GM18868 (cell line): ENCODE measurements around the gene ADD2.

ENCODE experiments used
- ATAC-seq: cut with Tn5 transposase; IDR thresholded peaks from one replicate; pipeline ENCODE4 v1.9.1; 2021; ENCODE audit warnings: mild to moderate bottlenecking, moderate library complexity; ENCODE audit not compliant: unreplicated experiment

ADD2 gene

DNA sequence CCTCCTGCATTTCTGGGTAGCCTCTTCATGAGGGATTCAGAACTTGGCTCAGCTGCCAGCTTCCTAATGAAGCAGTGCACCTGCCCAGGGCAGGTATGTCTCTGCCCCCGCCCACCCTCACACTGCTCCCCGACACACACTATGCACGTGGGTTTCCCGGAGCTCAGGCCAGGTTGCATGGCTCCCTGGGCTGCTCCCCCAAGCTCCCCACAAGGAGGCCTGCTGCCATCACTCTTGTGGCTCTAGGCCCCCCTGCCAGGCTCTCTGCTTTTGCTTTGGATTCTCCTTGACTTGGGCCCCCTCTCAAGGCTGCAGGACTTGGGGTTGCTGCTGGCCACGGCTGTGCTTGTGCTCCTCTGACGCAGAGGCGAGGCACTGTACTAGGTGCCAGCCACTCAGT is 43.6 kb downstream of the ADD2 start:
- ATAC-seq = no peak

DNA sequence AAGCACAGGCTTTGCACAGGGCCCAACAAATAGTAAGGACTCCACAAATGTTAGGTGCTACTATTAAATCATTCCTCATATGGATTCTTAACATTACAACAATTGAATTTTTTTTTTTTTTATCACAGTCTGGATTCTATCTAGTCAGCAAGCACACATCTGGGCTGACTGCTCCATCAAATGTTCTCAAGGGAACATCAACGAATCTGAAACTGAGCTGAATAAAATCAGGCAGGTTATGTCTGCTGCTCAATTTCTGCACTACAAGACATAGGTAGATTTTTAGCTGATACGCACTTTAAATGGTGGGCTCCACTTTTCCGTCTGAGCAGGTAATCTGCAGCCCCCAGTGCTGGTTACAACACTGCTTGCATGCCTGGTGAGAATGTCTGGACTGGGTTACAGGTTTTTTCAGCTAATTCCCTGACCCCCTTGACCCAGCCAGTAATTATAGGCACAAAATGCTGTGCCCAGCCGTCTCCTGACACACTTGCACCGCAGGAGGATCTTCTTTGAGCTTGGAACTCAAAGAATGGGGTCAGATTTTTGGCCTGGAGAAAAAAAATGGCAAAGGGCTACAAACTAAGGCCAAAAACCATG is 44.6 kb downstream of the ADD2 start:
- ATAC-seq = no peak

DNA sequence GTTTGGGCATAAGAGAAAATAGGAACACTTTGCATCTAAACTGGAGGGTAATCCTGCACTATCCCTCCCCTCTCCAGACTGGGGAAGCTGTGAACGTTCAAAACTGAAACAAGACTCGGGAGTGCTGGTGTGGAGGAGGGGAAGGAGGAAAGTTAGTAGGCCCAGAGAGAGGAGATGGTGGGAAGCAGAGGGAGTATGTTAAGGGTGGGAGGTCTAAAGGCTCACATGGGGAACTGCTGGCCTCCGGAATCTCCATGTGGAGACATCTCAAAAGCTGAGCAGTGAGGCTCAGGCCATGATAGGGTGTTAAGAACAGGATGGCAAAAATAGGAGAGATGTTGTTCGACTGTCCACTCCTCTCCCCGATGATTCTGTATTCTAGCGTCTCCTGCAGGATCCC is 47.9 kb downstream of the ADD2 start:
- ATAC-seq = no peak

DNA sequence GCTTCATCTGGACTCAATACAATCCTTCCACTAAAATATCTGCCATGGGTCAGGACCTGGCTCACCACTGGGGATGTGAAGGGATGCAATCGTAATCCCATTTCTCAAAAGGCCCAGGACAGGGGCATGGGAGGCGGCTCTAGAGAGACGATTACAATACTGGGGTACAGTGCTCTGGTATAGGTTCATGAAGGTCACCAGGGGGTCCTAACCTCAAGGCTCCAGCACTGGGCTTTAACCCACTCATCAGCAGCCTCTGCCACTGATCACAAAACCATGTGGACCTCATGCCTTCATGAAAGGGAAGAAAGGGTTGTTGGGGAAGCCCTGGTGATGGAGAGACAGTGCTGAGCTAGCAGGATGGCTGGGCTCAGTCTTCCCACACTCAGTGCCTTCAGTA is 48.8 kb downstream of the ADD2 start:
- ATAC-seq = no peak

DNA sequence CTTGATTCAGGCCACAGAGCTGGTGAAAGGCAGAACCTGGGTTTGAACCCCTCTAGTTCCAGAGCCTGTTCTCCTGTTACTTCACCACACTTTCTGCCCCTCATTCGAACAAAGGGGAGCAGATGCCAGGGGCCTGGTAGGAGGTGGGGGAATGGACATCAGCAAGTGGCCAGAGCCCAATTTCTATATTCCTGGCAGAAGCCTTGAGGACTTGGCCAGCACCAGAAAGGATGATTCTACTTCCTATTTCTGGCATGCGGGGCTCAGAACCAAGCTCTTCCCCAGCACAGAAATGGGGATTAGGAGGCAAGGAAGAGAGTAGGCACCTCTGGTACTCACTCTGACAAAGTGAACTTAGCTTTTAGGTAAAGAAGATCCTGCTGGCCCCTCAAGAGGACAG is 49.3 kb downstream of the ADD2 start:
- no peak for ATAC-seq

DNA sequence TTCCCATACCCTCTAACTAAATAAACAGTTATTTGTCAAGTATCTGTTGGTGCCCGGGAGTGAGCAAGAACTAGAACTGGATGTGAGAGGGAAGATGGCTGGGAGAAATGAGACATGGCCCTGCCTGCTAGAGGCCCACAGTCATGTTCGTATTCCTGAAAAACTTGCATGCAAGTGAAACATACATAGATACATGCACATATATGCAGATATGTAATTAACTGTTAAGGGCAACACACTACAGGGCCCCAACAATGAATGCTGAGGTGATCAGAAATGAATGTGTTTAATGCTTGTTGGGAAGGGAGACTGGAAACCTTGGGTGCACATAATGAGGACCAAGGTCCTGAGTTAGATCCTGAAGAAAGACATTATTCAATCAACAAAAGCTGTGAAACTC is 49.8 kb downstream of the ADD2 start:
- no peak for ATAC-seq

DNA sequence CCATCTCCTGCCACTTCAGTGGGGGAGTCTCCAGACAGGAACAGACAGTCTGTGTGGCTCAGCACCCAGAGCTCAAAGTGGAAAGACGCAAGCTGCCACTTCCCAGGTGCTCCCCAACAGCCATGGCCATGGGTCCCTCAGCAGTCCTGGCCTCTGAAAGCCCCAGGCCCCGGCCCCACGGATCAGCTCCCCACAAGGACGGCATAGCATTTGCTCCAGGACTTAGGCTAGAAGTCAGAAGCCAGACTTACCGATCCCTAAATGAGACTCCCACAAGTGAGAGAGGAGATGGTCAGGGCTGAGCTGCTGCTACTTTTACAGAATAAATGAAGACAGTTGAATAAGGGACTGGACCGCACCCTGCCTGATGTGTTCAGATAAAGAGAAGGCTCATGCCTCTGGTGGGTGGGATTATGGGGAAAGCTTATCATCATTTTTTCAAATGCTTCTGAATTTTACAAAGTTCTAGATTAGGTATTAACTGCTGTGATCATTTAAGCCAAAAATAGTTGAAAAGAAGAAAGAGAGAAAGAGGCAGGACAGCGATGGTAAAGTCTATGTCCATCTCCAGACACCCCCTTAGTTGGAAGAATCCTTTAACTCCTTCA is 50.5 kb downstream of the ADD2 start:
- no peak for ATAC-seq

DNA sequence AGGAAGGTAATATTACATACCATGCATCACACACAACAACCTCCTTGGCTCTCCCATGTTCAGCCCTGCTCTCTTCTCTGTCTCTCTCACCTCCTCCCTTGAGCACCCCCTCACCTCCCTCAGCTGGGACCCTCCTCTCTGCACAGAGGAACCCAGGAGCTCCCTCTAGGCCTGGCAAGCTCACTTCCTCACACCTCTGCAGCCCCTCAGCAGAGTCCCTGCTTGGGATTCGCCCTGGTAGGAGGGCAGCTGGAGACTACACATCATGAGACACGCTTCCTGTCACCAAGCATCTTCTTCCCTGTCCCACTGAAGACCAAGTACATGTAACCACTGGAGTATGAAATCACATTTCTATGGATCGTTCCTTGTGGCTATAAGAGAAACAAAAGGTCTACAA is 51.0 kb downstream of the ADD2 start:
- no peak for ATAC-seq

DNA sequence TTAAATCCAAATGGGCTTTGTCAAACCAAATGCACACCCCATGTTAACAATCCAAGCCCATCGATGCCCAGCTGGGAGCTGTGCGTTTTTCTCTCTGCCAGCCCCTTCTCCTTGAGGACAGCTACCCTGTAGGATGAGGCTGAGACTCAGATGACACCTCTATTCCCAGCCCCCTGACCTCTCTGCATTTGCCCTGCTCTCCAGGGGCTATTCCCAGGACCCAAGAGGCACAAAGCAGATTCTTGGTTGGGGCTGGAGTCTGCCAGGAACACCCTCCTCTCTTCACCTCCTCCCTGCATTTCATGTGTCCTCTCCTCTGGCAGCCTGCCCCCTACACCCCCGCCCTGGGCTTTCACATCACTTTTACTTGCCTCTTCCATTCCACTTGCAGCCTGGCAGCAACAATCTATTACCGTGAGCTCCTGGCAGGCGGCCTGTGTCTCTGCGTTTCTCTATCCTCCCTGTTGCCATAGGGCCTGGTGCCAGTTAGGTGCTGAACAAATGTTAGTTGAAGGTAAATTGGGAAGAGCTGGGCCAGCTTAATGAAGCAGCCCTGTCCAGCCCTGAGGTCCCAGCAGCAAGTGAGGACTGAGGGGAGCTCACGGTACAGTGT is 51.8 kb downstream of the ADD2 start:
- ATAC-seq = no peak

DNA sequence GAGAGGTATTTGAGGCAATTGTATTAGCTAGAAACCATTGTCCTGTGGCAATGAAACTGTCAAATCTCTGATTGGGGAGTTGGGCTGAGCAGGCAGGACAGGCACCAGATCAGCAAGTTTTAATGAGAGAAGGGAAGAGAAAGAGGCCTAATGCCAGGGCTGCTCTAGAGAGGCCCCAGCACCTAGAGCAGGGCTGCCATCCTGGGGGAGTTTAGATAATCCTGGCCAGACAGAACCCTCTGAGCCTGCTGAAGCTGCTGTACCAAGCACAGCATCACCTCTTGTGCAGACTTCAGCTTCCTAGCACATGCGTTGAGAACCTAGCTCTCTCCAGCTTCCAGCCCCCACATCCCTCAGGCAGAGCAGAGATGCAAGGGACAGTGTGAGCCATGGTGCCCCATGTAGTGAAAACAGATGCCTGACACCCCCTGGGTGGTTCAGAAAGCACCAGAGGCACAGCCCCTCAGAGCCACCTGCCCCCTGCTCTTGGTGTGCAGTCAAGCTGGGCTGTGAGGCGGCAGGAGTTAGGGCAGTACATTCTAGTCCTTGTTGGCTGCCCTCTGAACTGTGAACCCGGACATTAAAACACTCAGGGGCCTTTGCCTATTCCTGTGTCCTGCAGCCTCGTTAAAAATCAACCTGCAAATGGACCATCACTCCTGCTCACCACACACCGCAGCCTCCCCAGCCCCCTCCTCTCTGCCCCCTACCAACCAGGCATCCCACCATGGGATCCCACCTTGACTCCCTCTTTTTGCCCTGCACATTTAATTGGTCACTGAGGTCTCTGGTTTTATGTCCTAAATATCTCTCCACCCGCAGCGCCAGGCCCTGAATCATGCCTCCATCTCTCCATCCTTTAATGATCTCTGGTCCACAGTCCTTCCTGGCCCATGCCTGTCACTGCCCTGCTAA is 52.7 kb downstream of the ADD2 start:
- ATAC-seq = no peak

DNA sequence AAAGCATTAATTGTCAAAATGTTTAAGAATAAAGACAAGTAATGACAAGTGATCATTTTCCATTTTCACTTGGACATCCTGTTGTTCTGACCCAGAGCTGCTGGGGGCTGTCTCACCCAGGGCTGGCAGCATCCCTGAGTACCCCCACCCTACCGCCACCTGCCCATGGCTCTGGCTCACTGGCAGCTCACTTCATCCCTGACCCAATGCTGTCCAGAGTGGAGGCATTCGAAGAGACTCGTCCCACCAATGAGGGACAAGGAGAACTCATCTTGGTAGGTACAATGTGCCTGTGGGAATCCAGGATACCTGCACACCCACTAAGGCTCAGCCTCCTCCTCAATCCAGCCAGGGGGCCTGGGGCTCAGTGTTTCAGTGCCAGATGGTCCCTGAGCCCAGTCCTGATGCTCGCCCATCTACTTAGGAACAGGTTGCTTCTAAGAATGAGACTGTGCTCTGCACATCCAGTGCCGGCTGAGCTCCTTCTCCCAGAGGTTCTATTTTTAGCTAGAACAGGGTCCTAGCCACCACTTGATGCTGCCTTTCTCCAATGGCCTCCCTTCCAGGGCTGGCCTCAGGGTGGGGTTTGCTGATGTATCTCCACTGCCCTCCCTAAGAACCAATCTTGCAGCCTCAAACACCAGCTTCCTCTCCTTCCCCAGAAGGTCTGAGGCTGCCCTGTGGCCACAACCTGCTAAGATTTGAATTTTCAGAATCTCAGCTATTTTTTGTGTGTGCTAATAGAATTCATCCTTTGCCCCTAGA is 53.7 kb downstream of the ADD2 start:
- no peak for ATAC-seq

DNA sequence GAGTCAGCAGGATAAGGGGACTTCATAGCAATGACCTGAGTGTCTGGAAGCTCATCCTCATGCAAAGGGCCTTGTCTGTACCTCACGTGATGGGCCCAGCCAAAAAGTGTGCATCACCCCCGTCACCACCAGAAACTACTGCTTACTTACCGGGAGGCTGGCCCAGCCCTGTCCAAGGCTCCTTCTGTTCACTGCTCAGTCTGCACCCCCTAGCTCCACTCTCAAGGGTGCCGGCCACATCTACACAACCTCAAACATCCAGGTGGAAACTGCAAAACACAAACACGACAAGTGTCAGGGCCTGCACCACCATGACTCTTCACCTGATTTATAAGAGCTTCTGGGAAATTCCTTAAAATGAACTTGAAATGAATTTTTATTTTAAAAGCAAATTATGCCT is 55.1 kb downstream of the ADD2 start:
- ATAC-seq = no peak

DNA sequence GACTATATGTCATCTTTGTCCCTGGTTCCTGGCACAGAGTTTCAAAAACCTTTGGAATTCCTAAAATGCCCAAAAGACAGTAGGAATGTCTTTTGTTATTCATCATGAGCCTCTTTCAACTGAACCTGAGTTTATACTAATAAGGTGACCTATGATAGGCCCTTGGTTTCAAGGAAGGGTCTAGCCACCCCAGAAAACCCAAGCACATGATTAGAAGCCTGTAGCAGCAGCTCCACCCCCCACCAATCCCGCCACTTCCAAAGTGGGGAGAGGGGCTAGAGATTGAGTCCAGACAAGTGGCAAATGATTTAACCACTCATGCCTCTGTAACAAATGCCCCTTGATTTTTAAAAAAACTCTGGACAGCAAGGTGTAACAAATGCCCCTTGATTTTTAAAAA is 56.8 kb downstream of the ADD2 start:
- ATAC-seq = no peak

DNA sequence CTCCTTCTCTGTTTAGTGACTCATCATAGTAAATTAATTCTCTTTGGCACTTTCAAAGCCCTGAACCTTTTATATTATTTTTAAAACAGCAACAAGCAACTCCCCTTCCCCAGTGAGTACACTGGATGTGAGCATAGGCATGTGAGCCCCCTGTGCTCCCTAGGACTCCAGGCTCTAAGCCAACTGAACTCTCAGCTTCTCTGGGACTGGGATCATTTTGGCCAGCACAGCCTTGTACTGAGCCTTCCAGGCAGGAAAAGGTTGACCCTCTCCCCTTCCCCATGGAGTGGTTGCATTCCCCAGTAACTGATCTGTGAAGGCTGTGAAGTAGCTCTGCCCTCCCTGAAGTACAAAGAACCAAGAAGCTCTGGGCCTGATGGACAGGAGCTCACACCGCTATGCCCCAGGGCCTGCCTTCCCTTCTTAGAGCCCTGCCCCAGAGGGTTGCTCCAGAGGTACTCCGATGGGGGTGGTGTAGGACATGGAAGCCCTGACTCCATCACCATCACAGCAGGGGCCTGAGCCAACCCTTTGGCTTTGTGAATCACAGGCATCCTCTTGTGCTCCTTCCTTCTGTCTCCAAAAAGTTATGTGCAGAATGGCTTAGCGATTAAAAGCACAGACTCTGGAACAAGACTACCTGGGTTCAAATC is 57.8 kb downstream of the ADD2 start:
- no peak for ATAC-seq

DNA sequence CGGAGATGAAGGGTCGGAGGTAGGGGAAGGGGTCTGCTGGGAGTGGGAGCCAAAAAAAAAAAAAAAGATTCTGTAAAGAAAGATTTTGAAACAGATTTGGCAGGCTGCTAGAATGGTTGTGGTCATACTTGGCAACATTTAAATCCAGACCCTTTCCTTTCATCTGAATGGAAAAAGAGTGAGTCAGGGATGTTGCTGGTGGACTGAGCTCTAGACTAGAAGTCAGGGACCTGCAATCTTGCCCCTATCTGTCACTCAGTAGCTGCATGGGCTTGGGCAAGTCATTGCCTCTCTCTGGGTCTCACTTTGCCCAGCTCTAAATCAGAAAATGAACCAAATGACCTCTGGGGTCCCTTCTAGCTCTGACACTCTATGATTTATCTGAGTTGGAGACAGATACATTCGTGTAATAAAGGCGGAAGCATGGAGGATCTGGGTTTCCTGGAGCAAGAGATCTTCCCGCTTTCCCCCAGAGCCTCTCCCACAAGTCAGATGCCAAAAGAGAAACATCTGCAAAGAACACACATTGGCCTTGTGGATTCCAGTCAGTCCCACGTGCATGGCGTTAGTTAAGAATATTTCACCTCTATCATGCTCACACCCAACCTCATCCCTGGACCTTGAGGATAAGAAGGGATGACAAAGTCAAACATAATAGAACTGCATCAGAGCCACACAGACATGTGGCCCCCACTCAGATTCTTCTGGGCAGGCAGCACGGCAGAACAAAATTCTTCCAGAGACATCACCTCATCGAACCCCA is 58.5 kb downstream of the ADD2 start:
- no peak for ATAC-seq

DNA sequence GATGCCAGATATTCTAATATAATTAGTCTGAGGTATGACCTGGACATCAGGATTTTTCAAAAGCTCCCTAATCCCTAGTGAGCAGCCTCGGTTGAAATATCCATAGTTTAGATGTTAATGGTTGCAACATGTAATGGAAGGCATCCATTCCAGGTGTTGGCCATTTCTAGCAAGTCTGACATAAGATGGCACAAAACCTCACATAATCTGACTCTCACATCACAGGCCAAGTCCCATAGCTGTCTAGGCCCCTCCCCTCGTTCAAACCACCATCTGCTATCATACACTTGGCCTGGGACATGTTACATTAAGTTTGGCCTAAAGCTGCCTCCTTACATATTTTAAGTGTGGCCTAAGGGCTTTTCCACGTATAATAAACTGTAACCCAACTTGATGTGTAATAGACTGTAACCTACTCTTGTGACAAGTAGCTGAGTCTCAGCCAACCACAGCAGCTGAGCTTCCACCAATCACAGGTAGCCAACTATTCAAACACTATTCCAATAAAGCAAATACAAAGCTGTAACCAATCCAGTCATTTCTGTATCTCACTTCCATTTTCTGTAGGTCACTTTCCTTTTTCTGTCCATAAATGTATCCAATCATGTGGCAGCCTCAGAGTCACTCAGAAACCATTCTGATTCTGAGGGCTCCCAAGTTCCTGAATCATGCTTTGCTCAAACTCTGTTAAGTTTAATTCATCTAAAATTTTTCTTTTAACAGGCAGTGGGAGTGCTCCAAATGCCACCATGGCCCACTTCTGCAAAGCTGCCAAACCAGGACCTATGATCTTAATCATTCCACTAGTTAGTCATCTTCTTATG is 59.4 kb downstream of the ADD2 start:
- ATAC-seq = no peak

DNA sequence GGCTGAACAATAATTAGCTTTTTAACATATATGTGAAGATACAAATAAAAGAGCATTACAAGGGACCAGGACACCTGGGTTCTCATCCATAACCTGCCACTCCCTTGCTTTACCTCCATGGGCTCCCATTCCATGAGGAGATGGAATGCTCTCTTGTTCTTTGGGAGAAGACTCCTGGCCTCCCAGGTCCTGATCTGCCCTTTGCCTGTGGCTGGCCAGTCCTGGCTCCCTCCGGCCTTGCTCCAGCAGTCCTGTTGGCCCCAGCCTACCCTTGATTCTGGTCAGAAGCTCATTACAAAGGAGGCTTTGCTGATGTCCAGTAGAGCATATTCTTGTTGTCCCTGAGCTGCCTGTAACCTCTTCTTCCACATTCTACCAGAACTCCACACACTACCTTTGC is 60.3 kb downstream of the ADD2 start:
- no peak for ATAC-seq

DNA sequence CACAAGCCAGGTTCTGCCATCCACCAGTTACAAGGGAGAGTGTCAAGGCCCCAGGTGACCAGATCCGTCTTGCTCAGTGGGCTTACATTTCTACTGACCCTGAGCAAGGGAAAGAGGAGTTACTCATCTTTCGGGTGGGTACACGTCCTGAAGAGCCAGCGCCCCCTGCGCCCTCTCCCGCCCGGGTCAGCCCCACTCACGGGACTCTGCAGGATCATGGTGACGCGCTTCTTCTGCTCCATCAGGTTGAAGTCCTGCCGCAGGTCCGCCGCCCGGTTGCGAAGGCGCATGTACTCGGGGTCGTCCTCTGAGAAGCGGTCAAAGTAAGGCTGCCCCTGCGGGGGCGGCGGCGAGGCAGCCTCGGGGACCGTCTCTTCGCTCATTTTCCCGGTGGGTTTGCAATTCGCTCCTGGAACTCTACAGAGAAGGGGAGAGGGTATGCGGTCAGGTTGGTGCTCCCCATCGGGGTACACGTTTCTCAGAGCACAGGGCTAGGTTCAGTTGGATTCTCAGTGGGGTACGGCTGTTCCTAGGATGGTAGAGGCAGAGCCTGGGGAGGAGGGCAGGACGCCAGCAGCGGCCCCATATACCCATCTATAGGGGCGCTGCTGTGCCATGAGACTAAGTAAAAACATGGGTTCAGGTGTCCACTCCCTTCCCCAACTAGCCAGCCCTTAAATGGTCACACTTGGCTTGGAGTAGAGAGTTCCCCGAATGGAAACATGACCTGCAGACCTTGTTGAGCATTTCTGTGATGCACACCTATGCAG is 61.8 kb downstream of the ADD2 start:
- no peak for ATAC-seq
